Activated T-cell treated with anti-CD3 and anti-CD28 coated beads for 1 hour (primary cell): ENCODE results near the gene SPINK2.

ENCODE experiments used
- DNase-seq: peaks from one replicate; pipeline ENCODE4 v3.0.0-alpha.2; 2020; ENCODE audit warnings: low read depth

SPINK2 gene, protein sequence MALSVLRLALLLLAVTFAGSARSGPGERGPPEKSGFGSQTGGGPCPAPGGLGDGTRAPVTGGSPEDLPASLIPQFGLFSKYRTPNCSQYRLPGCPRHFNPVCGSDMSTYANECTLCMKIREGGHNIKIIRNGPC

GRCh38 chr4:56821381-56822243 lies at the start of gene SPINK2:
Gene SPINK2 (minus strand): TSS chr4:56821701. CDS start chr4:56821662, 39 bp downstream.
- DNase-seq, result peak; percentile 57

DNA sequence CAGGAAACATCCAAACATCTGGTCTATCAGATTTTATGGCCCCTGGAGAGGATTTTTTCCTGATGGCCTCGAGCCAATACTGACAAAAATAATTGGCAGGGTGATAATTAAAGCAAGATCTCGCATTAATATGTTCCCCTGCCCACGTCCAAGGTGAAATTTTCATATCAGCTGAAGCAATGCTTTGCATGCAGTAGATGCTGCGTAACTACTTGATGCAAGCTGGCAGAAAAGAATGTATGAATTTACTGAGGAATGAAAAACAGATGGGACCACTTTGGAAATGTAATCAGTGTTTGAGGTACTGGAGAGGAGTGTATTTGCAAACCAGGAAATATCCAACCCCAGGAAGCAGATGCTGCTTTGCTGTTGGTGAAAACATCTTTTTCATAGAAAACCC lies 49.4 kb upstream of the SPINK2 start:
- DNase-seq, result no peak

DNA sequence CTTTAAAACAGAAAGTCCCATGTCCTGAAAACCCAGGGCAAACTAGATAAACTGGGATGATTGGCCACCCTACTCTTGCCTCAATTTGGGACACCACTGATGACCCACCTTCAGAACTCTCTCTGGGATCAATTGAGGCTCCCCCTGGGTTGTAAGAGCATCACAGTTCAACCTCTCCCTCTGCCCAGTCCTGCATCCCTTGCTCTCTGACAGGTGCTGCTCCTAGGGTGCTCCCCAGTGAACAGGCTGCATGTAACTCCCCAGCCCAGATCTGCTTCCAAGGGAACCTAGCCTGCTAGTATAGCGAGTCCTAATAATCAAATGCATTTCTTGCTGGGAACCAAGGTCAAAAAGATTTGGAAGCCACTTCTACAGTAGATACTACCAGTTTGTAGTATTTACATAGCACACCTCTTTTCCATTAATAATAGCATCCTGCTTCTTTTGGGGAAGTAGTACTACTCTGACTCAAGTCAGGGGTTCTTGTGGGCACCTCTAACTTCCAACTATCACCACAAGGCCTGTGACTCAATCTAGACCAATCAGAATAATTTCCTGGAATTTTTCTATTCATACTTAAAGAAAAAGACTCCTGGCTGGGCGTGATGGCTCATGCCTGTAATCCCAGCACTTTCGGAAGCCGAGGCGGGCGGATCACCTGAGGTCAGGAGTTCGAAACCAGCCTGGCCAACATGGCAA lies 42.1 kb upstream of the SPINK2 start:
- DNase-seq, result no peak

- no peak for DNase-seq
These were observed 39.9 kb upstream of the SPINK2 start for GRCh38 chr4:56861360-56861759.

DNA sequence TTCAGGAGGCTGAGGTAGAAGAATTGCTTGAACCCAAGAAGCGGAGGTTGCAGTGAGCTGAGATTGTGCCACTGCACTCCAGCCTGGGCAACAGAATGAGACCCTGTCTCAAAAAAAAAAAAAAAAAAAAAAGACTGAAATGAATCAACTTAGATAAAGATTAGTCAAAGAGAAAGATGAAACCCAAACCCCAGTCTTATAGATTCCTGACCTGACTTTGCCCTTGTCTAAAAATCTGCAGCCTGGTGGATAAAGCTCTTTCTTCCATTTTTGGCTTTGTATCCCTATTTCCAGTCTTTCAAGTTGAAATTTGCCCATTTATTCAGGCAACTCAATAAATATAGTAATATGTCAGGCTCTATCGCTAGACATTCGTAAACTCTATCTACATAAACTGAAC lies 39.3 kb upstream of the SPINK2 start:
- no peak for DNase-seq

- no peak for DNase-seq
These were observed 38.3 kb upstream of the SPINK2 start for GRCh38 chr4:56859841-56860240.

GRCh38 chr4:56857601-56858309 lies 36.3 kb upstream of the SPINK2 start:
- DNase-seq, result no peak

GRCh38 chr4:56856656-56857055 lies 35.2 kb upstream of the SPINK2 start:
- no peak for DNase-seq

GRCh38 chr4:56850910-56851309 lies 29.4 kb upstream of the SPINK2 start:
- DNase-seq, result no peak

GRCh38 chr4:56844802-56845580 lies 23.5 kb upstream of the SPINK2 start:
- DNase-seq, result no peak

- DNase-seq, result no peak
These were observed 22.0 kb upstream of the SPINK2 start for GRCh38 chr4:56843421-56843899.

- no peak for DNase-seq
These were observed 19.1 kb upstream of the SPINK2 start for GRCh38 chr4:56840559-56840958.

DNA sequence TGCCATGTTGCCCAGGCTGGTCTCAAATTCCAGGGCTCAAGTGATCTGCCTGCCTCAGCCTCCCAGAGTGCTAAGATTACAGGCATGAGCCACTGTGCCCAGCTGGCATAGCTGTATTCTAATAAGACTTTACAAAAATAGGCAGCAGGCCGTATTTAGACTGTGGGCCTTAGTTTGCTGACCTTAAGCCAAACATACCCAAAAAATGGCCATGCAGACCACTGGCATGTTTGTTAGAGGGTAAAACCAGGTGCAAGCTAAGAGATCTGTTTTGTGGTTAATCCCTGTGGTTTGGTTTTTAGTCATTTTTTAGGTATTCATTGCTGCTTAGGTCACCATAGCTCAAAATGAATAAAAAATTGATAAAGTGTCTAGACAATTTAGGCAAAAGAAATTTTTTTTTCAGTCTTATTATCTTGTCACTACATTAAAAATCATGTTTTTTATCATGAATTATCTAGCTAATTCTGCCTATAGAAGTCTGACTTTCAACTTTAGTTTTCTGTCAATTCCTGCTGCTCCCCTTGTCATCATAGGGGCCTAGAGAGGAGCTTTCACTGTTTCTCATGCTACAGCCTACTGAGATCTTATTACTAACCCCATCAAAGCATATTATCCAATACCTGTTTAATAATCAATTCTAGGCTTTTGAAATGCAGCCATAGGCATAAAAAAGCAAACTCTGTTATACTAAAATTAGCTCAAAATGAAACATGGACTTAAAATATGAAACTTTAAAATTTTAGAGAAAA lies 7.5 kb upstream of the SPINK2 start:
- DNase-seq, result no peak

DNA sequence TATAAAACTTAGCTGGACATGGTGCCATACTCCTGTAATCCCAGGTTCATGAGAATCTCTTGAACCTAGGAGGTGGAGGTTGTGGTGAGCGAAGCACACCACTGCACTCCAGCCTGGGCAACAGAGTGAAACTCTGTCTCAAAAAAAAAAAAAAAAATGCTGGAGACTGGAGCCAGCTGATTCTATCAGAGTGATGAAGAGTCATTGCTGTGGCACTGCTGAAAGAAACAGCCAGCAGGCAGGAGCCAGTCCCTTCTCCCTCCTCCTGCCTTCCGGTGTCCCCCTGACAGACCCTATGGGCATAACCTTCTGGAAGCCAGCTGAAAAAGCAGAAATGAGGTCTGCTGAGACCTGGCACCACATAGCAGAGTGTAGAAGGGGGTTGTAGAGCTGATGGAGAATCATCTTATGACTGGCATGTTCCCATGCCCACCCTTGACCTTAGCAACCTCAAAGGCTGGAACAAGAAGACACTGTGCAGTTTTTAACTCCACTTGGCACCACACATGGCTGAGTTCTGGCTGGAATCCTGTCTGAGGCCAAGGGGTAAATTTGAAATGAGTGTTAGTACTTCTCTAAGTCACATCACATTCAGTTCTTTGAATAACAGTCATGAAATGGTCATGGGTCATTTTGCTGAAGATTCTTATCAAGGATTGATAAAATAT lies 2.6 kb upstream of the SPINK2 start:
- no peak for DNase-seq

DNA sequence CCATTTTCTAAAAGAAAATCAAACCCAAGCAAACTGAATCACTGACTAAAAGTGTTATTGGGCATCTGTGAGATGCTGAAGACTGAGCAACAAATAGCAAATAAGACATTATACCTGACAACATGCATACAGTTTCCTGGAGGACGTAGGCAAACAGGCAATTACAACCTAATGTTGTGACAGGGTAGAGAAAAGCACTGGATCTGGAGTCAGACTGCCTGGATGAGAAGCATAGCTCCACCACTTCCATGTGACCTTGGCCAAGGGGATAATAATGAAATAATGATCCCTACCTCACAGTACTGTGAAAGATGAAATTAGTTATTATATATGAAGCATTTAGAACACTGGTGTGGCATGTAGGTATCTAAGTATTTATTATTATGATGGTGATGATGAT lies 2.7 kb downstream of the SPINK2 start:
- no peak for DNase-seq

DNA sequence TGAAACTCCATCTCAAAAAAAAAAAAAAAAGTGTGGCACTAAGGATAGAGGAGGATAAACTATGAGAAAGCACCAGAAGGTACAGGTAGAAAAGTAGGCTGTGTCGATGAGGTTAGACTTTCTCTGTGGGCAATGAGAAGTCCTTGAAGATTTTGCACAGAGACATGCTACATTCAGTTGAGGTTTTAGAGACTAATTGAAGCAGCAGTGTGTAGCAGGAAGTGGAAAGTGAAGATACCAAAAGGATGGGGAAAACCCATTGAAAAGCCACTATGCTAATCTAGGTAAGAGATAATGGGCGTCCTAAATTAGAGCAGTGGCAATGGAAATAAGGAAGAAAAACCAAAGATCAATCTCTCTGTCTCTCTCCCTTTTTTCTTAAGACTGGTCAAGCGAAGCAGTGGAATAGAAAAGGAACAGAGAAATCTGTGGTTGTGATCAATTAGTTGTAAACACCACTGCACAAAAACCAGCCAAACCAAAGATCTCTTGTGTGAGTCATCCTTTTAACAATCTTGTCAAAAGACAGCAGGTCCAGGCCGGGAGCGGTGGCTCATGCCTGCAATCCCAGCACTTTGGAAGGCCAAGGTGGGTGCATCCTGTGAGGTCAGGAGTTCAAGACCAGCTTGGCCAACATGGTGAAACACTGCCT lies 3.5 kb downstream of the SPINK2 start:
- DNase-seq, result no peak

DNA sequence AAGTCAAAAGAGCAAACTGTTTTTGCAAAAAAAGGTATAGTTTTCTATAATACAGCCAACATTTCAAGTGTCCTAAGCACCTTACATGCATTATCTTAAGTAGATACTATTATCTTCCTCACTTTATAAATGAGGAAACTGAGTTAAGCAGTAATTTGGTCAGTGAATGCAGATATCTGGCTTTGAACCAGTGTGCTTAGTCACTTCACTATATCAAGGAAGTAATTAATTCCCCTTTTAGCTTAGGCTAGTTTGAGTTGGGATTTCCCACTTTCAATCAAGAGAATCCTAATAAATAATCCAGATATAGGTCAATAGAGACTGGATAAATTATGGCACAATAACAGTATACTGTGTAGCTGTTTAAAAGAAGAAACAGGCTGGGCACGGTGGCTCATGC lies 14.8 kb downstream of the SPINK2 start:
- DNase-seq, result no peak

DNA sequence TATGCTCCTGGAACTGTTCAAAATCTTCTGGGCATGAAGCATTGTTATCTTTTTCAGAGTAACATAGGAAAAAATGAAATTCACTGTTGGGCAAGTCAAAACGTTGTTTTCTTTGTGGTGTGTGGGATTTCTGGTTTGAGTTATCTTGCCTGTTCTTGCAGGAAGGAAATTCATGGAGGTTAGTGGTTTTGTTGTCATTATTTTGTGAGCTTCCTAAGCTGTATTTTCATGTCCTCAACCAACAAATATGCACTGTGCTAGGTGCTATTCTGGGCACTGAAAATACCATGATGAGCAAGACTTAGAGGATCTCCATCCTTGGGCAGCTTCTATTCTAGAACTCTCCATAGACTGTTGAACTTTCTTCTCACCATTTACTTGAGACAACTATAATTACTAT lies 16.9 kb downstream of the SPINK2 start:
- DNase-seq, result no peak

- DNase-seq, result no peak
These were observed 18.0 kb downstream of the SPINK2 start for GRCh38 chr4:56803471-56803870.
